DMS153 (cell line): ENCODE data around the gene TARM1.

Experiments
- DNase-seq: peaks from one replicate; lab custom pipeline; 2025; lab: John Stamatoyannopoulos, UW

TARM1 gene

DNA sequence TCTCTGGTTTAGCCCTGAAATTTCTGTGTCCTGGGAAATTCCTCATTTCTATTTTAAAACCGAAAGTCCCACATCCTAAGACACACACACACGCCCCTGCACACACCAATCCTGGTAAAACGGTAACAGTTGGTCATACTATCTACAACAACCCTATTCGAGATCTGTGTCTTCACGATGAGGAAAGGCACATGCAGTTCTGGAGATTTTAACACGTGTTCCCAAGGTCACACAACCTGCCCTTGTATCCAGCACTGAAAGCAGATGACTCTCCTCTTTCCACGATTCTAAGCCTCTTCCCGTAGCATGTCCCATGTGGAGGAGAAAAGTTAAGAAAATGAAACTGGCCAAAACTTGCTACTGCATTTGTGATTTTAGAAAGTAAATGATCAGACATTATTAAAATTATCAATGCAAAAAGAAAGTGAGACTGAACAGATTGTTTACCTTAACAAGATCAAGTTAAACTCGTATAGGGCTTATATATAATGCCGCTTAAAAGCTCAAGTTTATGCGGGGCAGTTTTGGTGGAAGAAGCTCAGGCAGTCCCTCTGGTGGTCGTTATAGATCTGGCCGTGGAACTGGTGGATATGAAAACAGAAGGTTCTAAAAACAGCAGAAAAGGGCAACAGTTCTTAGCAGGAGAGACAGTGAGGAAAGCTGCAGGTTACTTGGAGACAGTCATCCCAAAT lies 50.1 kb downstream of the TARM1 start:
- DNase-seq = no peak

DNA sequence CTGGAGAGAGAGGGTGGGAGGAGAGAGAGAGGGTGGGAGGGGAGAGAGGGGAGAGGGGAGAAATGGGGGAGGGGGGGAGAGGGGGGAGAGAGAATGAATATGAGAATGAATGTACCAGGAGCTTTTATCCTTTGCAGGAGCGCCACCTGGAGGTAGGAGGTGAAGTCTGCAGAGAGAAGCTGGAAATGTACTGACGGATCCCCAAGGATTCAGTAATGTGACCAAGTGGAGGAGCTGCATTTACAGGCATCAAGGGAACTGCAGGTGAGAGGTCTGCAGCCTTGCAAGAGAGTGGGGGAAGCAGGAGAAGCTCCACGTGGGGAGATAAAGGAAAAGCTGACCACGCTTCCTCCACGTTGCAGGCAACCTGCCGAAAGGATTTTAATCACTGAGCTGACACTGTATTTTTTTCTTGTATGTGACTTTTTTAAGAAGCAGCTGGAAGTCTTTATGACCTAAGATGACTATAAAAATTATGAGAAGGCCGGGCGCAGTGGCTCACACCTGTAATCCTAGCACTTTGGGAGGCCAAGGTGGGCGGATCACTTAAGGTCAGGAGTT lies 51.2 kb downstream of the TARM1 start:
- DNase-seq = no peak

DNA sequence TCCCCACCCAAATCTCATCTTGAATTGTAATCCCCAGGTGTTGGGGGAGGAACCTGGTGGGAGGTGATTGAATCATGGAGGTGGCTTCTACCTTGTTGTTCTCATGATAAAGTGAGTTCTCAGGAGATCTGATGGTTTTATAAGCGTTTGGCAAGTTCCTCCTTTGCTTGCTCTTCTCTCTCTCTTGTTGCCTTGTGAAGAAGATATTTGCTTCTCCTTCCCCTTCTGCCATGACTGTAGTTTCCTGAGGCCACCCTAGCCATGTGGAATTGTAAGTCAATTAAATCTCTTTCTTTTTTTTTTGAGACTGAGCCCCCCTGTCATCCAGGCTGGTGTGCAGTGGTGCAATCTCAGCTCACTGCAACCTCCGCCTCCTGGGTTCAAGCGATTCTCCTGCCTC lies 51.9 kb downstream of the TARM1 start:
- DNase-seq = no peak

DNA sequence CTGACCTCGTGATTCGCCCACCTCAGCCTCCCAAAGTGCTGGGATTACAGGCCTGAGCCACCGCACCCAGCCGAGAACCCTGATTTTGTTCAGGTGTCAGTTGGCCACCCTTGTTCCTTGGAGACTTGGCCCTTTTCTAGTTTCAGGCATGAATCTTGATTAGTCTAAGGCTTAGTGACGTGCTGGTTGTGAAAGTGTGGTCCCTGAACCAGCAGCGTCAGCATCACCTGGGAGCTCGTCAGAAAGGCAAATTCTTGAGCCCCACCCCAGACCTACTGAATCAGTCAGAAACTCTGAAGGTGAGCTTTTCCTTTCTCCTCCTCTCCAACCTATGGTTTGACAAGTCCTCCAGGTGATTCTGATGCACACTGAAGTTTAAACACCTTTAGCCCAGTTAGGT lies 54.5 kb downstream of the TARM1 start:
- DNase-seq = no peak

DNA sequence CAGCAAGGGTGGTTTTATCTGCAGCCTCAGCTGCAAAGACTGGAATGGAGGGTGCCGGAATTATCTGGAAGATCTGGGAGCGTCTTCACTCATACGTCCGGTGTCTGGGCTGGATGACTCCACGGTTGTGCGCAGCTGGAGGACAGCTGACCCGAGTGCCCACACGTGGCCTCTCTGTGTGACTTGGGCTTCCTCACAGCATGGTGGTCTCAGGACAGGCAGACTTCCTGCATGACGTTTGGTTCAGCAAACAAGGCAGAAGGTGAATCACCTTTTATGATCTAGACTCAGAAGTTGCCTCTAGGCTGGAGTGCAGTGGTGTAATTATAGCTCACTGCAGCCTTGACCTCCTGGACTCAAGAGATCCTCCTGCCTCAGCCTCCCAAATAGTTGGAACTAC lies 56.5 kb downstream of the TARM1 start:
- DNase-seq = no peak

DNA sequence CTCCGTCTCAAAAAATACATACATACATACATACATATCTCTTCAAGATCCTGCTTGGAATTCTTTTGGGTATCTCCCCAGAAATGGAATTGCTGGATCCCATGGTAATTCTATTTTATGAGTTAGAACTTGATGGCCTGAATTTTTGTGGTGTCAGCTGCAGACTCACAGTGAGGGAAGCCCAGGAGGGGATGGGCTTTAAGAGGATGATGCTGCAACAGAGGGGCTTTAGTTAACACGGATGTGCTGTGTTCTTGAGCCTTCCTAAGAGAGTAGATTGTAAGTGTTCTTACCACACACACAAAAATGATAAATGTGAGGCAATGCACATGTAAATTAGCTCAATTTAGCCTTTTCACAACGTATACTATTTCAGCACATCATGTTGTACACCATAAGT lies 58.0 kb downstream of the TARM1 start:
- no peak for DNase-seq

DNA sequence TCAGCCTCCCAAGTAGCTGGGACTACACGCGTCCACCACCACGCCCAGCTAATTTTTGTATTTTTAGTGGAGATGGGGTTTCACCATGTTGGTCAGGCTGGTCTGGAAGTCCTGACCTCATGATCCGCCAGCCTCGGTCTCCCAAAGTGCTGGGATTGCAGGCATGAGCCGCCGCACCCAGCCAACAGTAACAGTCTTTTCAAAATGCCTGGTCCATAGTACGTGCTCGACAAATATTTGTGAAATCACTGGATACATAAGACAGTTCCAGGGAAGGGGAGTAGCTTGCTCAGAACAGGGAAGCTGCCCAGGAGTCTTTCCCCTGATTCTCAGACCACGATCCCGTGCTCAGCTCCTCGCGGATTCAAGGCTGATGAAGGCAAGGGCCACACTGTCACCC lies 59.2 kb downstream of the TARM1 start:
- no peak for DNase-seq

DNA sequence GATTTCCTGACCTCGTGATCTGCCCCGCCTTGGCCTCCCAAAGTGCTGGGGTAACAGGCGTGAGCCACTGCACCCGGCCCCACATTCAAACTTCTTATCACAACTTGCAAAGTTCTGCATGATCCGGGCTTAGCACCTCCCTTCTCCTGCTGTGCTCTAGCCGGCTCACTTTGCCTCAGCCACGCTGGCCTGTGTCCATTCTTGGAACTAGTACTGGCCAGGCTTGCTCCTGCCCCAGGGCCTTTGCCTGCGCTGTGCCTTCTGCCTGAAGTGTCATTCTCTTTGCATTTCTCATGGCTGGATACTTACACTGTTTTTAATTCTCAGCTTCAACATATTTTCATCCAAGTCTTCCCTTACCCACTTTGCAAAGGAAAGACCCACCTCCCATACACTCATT lies 59.8 kb downstream of the TARM1 start:
- no peak for DNase-seq
